GM19099 (cell line): ENCODE measurements around the gene ACVR1.

Experiments used
- POLR2A ChIP-seq: IDR thresholded peaks from 3 replicates; pipeline ENCODE4 v1.6.1; 2011; ENCODE audit warnings: low read depth; ENCODE audit not compliant: insufficient read length; ENCODE audit errors: extremely low read depth

The ACVR1 gene

DNA sequence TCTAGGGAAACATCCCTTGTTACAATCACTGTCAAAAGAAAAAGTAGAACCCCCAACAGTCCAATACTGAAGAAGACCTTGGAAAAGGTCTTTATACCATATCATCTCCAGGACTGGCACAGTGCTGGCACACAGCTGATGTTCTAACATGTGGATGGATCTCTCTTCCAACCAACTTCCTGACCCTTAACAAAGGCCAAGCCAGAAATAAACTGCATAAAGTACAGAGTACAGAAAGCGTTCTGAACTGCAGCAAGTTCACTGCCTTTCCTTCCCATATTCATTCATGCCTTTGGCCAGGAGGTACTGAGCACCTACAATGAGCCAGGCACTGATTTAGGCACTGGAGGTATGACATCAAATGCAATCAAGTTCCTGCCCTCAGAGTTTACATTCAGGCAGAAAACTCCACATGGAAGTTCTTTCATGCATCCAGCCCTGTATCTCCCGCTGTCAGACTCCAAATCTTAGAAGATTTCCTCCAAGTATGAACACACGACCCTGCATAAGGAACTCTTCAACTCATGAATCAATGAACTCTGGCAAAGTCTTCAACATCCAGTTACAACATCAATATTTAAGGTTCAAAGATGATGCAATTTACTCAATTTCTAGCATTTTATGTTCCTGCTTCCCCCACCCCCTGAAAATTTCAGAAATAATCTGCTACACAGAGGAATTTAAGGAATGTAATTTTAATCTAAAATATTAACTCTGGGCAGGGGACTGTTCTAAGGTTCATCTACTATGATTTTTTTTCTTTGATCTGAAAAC is 33.8 kb downstream of the ACVR1 start:
- no peak for TF ChIP-seq POLR2A

DNA sequence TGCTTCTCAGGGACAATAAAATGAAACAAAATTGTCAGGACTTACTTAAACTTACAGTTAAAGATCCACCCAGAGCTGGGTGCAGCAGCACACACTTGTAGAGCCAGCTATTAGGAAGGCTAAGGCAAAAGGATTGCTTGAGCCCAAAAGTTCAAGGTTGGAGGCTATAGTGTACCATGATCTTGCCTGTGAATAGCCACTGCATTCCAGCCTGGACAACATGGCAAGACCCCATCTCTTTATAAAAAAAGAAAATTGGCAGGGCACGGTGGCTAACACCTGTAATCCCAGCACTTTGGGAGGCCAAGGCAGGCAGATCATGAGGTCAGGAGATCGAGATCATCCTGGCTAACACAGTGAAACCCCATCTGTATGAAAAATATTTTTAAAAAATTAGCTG is 34.6 kb downstream of the ACVR1 start:
- no peak for TF ChIP-seq POLR2A

DNA sequence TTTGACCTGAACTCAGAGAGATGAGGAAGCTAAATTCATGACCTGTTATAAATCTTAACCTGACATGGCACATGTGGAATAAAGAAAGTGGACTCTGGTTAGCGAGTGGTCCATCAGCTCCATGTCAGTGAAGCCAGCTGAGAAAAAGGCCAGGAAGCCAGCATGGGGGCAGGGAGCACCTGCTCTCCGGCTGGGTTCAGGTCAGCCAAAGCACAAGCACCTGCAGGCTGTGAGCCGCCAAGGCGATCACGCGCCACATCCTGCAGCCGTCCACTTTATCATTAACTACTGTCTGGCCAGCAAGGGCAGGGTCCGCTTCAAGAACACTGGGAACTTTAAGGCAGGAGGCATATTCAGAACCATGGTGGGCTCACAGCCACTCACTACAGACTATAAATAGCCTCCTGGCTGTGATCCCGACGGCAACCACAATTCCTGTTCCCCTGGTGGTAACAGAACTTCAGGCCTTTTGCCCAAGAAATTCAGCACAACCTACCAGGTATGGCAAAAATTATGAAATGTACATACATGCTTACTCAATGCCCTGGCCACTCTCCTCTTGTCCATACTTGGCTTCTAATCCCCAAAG is 35.5 kb downstream of the ACVR1 start:
- no peak for TF ChIP-seq POLR2A

DNA sequence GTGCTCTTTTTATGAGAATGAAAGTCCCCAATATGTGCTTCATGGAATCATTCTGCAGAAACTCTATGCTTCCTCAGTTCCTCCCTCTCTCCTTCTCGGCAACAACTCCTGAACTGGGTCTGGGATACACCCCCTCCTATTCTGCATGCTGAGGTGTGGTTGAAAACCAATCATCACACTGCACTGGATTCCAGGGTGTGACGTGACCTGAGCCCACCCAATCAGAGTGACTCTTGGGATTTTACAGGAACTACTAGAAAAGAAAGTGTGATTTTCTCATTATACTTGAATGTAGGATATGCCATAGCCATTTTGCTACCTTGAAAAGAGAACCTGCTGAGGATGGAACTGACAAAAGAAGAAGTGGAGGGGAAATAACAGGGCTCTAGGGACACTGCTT is 36.3 kb downstream of the ACVR1 start:
- no peak for TF ChIP-seq POLR2A

DNA sequence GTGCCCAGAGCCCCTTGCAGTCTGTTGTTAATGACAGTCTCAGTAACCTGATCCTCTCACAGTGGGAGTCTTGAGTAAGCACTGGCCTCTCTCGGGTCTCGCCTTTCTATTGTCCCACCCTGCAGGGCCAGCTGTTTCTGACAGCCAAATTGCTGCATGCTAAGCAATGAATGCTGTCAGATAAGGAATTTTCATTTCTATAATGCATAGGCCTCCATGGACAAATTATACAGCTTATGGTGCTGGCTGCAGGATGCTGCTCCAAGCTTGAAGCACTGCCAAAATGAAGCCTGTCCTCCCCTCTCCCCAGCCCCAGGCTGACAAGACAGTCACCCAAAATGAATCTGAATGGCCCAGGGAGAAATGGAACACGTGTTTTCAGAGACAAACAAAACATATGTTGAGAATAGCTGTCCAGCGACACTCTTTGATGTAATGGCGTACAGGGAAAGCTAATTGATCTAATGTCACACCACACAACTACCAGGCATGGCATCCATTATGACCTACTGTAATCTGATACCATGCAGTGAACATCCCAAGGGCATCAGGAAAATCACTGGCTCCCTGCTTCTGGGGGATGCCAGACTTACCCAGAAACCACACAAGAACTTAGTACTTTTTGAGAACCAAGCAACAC is 36.8 kb downstream of the ACVR1 start:
- no peak for TF ChIP-seq POLR2A

DNA sequence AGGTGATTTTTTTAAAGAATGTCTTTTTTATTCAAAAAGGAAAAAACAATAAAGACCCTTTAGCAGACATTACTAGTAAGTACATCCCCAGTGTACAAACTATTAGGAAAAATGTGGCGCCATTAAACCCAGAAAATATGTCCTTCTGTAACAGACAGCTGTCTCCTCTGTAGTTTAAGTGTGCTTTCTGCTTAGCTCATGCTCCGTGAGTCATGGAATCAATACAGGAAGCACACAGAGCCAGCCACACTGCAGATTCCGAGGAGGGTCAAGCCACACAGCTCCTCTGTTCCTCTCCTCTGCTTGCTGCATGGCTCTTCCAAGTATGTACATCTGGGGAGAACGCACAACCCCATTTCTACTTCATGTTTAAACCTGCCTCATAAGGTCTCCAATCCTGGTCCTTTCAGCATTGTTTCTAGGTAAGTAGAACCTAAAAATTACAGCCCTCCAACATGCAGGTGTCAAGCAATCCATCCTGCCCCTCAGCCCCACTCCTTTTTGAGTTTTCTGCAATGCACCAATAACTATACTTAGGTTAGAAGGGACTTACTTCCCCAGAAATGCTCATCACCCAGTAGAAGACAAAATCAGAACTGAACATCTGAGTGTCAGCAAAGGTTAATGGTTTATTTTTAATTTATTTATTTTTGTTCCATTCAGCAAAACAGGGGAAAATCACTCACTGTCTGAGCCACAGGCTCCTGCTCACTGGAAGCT is 37.5 kb downstream of the ACVR1 start:
- TF ChIP-seq POLR2A, result no peak

DNA sequence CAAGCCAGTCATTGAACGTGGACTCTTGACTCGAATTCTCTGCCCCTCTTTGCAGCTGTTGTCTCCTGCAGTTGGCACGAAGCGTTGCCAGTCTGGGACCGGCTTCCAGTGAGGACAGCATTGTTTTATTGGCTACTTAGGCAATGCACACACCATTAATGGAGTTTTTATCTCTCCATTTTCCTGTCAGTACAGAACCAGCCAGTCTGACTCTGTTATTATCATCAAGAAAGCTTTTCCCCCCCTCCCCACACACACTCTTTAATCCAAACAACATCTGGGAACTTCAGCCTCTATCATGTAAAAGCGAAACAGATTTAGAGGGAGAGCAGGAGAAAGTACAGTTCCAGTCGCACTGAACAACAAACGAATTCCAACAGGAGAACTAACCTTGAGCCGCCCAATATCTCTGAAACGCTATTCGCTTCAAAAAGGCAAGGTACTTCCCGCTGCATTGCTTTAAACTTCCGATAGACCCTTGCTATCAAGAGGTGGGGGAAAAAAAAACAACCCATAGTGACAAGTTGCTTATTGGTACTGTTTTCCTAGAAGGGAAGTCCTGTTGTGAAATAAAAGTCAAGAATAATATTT is 38.2 kb downstream of the ACVR1 start:
- TF ChIP-seq POLR2A, result no peak

DNA sequence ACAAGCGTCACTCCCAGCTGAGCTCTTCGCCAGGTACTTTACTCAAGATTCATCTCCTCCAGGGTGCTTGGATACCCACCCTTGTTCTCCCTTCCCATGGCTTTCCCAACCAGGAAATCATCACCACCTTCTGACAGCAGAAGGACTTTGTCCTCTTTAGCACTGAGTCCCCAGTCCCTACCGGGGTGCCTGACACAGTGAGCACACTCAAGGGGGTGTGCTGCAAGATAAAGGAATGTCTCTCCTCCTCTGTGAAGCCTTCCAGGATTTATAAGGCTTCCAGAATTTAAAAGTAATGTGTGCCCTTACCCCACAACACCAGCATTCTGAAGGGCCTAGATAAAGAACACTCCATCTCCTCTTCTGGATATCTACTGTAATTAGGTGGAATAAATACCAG is 39.6 kb downstream of the ACVR1 start:
- TF ChIP-seq POLR2A, result no peak

DNA sequence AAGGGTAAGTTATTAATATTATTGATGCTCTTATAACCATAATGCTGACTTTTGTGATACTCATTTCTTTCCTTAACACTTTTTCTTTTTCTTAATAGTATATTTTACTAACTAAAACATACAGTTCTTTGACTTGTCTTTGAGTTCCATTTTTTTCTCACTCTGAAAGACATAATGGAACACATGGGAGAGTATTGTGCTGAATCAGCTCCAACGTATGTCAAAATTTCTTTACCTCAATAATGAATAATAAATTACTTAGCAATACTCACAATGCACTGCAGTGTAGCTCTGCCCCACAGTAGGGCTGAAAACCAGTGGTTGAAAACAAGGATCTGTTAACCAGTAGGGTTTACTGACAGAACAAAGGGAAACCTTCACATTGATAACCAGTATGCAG is 40.7 kb downstream of the ACVR1 start:
- TF ChIP-seq POLR2A, result no peak

DNA sequence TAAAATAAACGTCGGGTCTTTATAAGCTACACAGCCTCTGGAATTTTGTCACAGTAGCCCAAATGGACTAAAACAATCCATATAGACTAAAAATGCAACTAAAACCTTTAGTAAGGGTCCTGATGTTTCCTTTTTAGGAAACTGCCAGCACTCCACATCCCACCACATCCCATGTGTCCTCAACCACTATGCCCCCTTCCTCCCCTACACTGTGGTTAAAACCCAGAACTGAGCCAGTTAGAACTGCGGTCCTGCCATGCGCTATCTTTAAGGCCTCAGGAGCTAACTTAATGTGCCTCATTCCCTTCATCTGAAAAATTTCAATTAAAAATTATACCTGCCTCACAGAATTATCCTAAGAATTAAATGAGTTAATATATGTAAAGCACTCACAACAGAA is 41.1 kb downstream of the ACVR1 start:
- TF ChIP-seq POLR2A, result no peak

DNA sequence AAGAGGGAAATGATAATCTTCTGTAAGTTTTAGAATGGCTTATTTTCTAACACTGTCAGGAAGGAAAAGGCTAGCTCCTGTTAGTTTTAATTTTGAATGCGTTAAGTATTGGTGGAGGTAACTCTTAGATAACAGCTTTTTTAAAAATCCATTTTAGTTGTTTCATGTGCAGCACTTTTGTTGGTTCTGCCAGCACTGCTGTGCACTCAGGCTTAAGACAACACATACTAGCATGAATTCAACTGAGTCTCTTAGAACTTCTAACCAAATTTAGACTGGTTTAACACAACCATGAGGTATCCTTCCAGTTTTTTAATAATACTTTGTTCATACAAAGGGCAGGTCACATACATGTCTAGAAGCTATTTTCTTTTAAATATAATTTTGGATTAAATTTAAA is 42.4 kb downstream of the ACVR1 start:
- no peak for TF ChIP-seq POLR2A

DNA sequence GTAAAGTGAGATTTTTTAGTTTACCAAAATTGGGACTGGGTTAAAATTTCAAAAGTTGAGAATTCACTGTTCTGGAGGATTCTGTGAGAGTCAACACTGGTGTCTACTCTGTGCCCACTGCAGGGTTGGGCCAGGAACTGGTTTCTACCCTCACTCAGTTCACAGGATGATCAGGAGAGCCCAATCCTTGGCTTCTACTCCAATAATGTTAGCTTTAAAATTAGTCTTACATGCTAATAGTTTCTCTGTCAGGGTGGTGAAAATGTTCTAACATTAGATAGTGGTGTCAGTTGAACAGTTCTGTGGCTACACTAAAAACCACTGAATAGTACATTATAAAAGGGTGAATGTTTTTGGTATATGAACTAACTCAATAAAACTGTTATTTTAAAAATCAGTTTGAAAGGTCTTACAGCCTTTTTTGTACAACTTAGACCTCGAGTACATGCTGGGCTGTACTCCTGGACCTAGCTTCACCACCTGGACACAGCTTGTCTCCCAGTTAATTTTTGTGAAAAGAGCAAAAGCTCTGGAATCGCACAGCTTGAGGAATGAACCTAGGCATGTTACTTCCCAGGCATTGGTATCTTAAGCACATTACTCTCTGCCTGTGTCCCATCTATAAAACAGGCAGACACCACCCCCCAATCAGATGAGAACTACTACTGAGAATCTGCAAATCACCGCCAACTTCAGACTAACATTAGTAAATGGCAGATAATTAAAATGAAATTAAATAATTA is 44.4 kb downstream of the ACVR1 start:
- TF ChIP-seq POLR2A, result no peak

DNA sequence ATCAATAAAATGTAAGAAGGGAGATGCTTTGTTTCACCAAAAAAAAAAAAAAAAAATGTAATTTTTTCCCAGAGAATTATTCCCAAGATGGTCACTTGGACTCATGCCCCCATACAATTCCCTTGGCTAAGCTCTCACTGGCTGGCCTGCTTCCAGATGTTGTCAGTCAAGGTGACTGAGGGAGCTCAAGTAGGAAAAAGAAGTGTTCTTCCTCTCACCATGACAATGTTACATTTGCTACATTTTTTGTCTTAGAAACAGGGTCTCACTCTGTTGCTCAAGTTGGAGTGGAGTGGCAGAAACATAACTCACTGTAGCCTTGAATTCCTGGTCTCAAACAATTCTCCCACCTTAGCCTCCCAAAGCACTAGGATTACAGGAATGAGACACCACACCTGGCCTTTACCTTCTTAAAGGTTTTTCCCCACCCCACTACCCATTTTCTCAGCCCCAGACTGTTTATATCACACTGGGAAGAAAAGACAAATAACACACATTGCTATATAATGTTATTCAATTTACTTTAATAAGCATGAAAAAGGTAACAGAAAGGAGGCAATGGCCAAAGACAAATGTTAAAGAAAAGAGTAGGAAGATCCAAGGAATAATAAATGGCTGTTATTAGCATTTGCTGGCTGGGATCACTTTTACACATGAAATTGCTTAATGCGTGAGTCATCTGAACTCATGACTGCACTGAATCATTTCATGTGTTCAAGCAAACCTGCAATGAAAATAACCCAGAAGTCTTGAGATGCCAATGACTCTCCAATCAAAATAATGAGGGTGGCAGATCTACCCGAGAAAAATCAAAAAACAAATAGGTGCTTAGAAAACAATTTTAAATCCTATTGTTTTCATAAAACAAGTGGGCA is 45.2 kb downstream of the ACVR1 start:
- TF ChIP-seq POLR2A, result no peak

DNA sequence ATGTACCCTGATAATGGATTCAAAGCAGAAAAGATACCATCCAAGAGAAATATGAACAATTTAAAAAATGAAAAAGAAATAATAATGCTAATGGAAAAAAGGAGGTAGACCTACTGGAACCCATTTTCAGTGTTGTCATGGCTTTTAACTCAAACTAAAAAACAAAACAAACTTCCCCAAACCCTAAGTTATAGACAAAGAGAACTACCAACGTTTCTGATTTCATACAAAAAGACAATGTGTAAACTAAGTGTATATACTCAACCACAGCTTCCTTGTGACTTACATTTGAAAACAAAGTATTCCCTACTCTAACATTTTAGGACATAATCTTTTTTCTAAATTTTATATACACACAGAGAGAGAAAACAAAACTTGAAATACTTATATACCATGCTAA is 45.9 kb downstream of the ACVR1 start:
- no peak for TF ChIP-seq POLR2A

DNA sequence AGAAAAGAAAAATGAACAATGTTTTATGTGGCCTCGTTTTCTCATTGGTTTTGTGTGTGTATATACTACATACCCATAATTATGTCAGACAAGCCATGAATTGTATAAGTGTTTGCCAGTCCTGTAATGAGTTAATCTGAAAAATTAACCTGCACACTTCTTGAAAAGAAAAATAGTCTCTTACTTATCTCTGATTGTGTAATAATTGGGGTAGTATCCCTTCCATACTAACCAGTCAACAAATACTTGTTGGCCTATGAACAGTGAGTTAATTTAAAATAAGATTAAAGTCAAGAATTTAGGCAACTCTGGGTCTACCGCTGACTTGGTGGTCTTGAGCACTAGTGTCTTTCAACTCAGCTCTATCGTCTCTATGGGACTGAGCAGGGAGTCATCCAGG is 48.8 kb downstream of the ACVR1 start:
- no peak for TF ChIP-seq POLR2A
